GM10248 (cell line): Measurements from ENCODE around the gene TP53I3.
"Not testable (repeated sequence)": the region's sequence is repeated elsewhere in the genome, so short reads cannot be mapped to it uniquely, and the experiment has no call there.

Source experiments
- CTCF ChIA-PET: fragments of 300-600 bp; sonication (Branson Sonifier 250); formaldehyde crosslinking; extraction: SDS; loops from one replicate; lab custom pipeline; 2021; ENCODE audit warnings: antibody characterized with exemption; lab: Yijun Ruan, JAX
- POLR2A ChIA-PET: fragments of 350-650 bp; sonication (Branson Sonifier 250); formaldehyde crosslinking; extraction: SDS; loops from one replicate; lab custom pipeline; 2020; ENCODE audit warnings: antibody characterized with exemption; lab: Yijun Ruan, JAX
- DNase-seq: peaks from one replicate; pipeline ENCODE4 v3.0.0; 2012; ENCODE audit errors: extremely low spot score
- TF ChIP-seq, protein P1 (sequence below): IDR thresholded peaks from 2 replicates; pipeline ENCODE4 v1.5.1; 2012; ENCODE audit warnings: mild to moderate bottlenecking, low read depth; ENCODE audit errors: extremely low read depth, missing control alignments, control extremely low read depth

Gene TP53I3

DNA sequence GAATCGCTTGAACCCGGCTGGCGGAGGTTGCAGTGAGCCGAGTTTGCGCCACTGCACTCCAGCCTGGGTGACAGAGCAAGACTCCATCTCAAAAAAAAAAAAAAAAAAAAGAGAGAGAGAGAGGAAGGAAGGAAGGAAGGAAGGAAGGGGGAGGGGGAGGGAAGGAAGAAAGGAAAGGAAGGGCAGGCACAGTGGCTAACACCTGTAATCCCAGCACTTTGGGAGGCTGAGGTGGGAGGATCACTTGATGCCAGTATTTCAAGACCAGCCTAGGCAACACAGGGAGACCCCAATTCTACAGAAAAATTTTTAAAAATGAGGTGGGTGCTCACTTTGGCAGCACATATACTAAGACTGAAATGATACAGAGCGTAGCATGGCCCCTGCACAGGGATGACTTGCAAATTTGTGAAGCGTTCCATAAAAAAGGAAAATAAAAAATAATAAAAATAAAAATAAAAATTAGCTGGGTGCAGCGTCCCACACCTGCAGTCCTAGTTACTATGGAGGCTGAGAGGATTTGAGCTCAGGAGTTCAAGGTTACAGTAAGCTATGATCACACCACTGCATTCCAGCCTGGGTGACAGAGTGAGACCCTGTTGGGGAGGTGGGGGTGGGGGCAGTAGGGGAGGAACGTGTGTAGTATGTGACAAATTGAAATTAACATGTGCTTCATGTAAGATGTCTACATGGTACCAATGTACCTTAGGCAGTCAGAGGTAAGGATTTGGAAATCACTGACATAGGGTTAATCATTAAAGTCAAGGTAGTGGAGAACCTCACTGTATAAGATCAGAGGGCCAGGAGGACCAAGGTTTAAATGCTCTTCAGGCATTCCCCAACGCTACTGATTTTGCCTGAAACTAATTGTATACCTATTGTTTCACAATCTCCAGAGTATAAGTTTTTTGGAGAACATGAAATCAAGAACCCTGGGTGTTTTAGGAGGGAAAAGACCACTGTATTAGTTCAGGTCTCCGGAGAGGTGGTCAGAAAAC is 38.8 kb downstream of the TP53I3 start:
- ChIA-PET POLR2A (no interaction called here), CTCF (interaction anchor here (0.7 to 1.8 kb wide), 2 partner anchors 118 to 119 kb away, joined by 3 to 9 read pairs; partner anchors contain the start of gene ATAD2B)
- DNase-seq, result no peak
- TF ChIP-seq, protein P1, sequence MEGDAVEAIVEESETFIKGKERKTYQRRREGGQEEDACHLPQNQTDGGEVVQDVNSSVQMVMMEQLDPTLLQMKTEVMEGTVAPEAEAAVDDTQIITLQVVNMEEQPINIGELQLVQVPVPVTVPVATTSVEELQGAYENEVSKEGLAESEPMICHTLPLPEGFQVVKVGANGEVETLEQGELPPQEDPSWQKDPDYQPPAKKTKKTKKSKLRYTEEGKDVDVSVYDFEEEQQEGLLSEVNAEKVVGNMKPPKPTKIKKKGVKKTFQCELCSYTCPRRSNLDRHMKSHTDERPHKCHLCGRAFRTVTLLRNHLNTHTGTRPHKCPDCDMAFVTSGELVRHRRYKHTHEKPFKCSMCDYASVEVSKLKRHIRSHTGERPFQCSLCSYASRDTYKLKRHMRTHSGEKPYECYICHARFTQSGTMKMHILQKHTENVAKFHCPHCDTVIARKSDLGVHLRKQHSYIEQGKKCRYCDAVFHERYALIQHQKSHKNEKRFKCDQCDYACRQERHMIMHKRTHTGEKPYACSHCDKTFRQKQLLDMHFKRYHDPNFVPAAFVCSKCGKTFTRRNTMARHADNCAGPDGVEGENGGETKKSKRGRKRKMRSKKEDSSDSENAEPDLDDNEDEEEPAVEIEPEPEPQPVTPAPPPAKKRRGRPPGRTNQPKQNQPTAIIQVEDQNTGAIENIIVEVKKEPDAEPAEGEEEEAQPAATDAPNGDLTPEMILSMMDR, result no peak

DNA sequence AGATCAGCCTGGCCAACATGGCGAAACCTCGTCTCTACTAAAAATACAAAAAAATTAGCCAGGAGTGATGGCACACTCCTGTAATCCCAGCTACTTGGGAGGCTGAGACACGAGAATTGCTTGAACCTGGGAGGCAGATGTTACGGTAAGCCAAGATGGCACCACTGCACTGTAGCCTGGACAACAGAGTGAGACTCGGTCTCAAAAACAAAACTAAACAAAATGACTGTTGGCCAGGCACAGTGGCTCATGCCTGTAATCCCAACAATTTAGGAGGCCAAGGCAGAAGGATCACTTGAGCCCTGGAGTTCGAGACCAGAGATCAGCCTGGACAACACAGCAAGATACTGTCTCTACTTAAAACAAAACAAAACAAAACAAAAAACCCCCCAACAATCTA is 41.5 kb downstream of the TP53I3 start:
- CTCF ChIA-PET, DNase-seq, POLR2A ChIA-PET: not testable (repeated sequence)

DNA sequence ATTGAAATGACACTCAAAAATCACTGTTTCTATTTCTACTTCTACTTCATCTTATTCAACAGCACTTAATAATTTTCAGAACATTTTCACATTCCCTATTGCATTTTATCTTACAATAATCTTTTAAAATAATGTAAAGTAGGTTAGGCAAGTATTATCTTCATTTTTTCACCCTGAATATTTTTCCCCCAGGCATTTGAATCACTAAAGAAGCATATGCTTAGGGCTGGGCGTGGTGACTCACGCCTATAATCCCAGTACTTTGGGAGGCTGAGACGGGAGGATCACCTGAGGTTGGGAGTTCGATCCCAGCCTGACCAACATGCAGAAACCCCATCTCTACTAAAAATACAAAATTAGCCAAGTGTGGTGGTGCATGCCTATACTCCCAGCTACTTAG is 44.1 kb downstream of the TP53I3 start:
- TF ChIP-seq, protein P1, result no peak
- ChIA-PET CTCF (no interaction called here), POLR2A (no interaction called here)
- no peak for DNase-seq

DNA sequence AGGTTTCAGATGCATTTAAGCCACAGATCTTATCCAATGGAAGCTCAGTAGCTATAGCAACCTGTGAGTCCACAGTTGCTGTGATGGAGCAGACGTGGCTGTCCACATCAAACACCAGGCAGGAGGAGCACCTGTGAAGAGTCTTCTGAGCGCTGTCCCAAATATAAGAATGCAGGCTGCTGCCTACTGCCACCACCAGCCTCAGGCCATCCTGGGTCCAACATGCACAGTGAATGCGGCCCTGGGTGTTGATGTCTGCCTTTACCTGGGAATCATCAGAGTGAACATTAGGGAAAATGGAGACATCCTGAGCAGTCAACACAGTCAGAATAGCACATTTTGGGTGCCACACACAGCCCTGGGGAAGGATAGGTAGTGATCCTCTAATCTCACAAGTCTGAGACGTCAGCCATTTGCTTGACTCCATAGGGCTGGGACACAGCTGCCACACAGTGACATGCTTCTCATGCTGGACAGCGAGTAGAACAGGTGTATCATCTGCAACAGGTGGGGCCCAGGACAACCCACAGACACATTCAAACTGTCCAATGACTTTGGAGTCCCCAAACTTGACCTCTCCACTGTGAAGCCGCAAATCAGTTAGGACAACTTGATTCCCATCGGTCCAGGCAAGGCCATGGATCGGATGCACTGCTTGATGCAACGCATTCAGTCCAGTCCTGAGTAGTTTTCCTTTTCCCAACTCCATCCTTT is 45.7 kb downstream of the TP53I3 start:
- POLR2A ChIA-PET, result interaction anchor here (1.0 kb wide), 1 partner anchor 9 kb away, joined by 3 read pairs; no protein-coding TSS in a partner anchor
- TF ChIP-seq, protein P1, result no peak
- DNase-seq, result no peak
- CTCF ChIA-PET, result interaction anchor here (1.3 kb wide), 1 partner anchor 21 kb away, joined by 3 read pairs; no protein-coding TSS in a partner anchor
